Activated T-cell treated with anti-CD3 and anti-CD28 coated beads, Interleukin-2, amount 50 U/mL, for 24 hours (primary cell): ENCODE results near the gene IFIT1.
"Not testable (repeated sequence)": the region's sequence is repeated elsewhere in the genome, so short reads cannot be mapped to it uniquely, and the experiment has no call there.

Experiments used
- DNase-seq: peaks from one replicate; pipeline ENCODE4 v3.0.0-alpha.2; 2020
- H3K27ac Mint-ChIP-seq: 2 replicates; pipeline ENCODE4 v1.8.0; 2020; ENCODE audit warnings: mild to moderate bottlenecking, mixed read lengths
- H3K27me3 Mint-ChIP-seq: 2 replicates; pipeline ENCODE4 v1.8.0; 2020; ENCODE audit warnings: mixed read lengths
- H3K36me3 Mint-ChIP-seq: 2 replicates; pipeline ENCODE4 v1.8.0; 2020; ENCODE audit warnings: low read depth, mixed read lengths
- H3K4me1 Mint-ChIP-seq: 2 replicates; pipeline ENCODE4 v1.8.0; 2020; ENCODE audit warnings: low read depth, mixed read lengths
- H3K4me3 Mint-ChIP-seq: 2 replicates; pipeline ENCODE4 v1.8.0; 2020; ENCODE audit warnings: mild to moderate bottlenecking, moderate library complexity, mixed read lengths
- H3K9me3 Mint-ChIP-seq: 2 replicates; pipeline ENCODE4 v1.8.0; 2020; ENCODE audit warnings: mixed read lengths

Gene IFIT1

GRCh38 chr10:89425000-89425399 is 32.6 kb downstream of the IFIT1 start:
- H3K27ac Mint-ChIP-seq, result no peak overlapping the region
- DNase-seq, result no peak
- no peak overlapping the region for H3K4me3 Mint-ChIP-seq
- peaks cover 6% of the 10 kb centered on the region for H3K4me1 Mint-ChIP-seq
- peaks cover 15% of the 10 kb centered on the region for H3K36me3 Mint-ChIP-seq
- H3K9me3 Mint-ChIP-seq, result no peaks in the 10 kb centered on the region
- peaks cover 2% of the 10 kb centered on the region for H3K27me3 Mint-ChIP-seq

- Mint-ChIP-seq H3K27ac (no peak overlapping the region), H3K4me3 (no peak overlapping the region), H3K9me3 (no peaks in the 10 kb centered on the region), H3K4me1 (peaks cover under 1% of the 10 kb centered on the region), H3K36me3 (peaks cover 3% of the 10 kb centered on the region), H3K27me3 (peaks cover 3% of the 10 kb centered on the region)
- DNase-seq, result no peak
Observed at GRCh38 chr10:89426230-89426868, 33.9 kb downstream of the IFIT1 start.

GRCh38 chr10:89427629-89428028 is 35.2 kb downstream of the IFIT1 start:
- Mint-ChIP-seq H3K27ac (no peak overlapping the region), H3K4me1 (no peaks in the 10 kb centered on the region), H3K27me3 (peaks cover 3% of the 10 kb centered on the region), H3K4me3 (no peak overlapping the region), H3K36me3 (no peaks in the 10 kb centered on the region), H3K9me3 (no peaks in the 10 kb centered on the region)
- DNase-seq, result no peak

DNA sequence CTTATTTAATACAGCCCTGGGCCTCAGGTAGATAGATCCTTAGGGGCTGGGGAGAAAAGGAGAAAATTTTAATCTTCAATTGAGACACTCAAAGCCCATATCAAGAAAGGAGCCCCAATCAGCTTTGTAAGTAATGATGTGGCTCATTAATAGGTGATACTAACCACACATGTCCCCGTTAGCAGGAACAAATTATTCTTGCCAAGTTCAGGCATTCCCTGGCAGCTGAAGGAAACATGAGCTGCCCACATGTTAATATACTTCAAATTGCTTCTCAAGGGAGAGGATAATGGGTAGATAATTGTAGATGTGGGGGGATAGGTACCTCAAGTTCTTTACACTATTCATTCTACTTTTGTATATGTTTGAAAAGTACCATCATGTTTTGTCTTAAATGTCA is 36.5 kb downstream of the IFIT1 start:
- H3K27me3 Mint-ChIP-seq, result peaks cover 3% of the 10 kb centered on the region
- no peaks in the 10 kb centered on the region for H3K4me1 Mint-ChIP-seq
- no peak overlapping the region for H3K4me3 Mint-ChIP-seq
- no peak for DNase-seq
- no peaks in the 10 kb centered on the region for H3K9me3 Mint-ChIP-seq
- no peaks in the 10 kb centered on the region for H3K36me3 Mint-ChIP-seq
- no peak overlapping the region for H3K27ac Mint-ChIP-seq

DNA sequence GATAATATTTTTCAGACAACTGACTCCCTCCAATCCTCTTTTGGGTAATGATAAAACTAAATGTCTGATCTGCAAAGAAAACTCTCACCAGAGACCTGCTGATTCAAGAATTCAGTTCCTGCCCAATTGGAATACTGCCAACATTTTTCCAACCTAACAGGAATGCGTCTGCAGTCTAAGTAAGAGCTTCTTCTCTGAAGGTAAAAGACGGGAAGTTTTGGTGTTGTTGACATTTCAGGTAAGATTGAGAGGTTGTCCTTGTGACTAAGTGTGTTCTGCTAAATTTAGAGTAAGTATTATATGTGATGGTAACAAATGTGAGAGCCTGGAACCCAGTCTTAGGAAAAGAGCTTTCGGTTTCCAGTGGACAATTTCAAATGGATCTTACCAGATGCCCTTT is 39.6 kb downstream of the IFIT1 start:
- no peak for DNase-seq
- Mint-ChIP-seq H3K9me3 (no peaks in the 10 kb centered on the region), H3K4me3 (no peak overlapping the region), H3K27me3 (peaks cover 17% of the 10 kb centered on the region), H3K4me1 (no peaks in the 10 kb centered on the region), H3K27ac (no peak overlapping the region), H3K36me3 (no peaks in the 10 kb centered on the region)

DNA sequence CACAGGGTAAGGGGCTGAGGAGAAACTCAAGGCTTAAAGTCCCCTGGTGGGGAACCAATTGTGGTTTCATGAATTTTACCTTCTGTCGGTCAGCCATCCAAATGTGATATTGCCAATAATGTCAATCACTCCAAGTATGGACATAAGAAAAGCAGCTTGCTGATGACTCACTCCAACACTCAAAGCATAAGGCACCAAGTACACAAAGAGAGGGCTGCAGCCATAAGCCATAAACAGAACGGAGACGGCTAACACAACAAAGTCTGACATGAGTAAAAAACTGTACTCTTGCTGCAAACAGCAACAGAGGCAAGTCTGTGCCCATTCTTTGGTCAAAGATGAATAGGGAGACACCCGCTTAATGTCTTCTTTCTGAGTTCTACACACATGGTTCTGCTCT is 46.1 kb downstream of the IFIT1 start:
- no peaks in the 10 kb centered on the region for H3K4me1 Mint-ChIP-seq
- H3K4me3 Mint-ChIP-seq, result no peak overlapping the region
- no peaks in the 10 kb centered on the region for H3K9me3 Mint-ChIP-seq
- H3K27me3 Mint-ChIP-seq, result peaks cover 31% of the 10 kb centered on the region
- DNase-seq, result no peak
- H3K36me3 Mint-ChIP-seq, result no peaks in the 10 kb centered on the region
- H3K27ac Mint-ChIP-seq, result no peak overlapping the region

DNA sequence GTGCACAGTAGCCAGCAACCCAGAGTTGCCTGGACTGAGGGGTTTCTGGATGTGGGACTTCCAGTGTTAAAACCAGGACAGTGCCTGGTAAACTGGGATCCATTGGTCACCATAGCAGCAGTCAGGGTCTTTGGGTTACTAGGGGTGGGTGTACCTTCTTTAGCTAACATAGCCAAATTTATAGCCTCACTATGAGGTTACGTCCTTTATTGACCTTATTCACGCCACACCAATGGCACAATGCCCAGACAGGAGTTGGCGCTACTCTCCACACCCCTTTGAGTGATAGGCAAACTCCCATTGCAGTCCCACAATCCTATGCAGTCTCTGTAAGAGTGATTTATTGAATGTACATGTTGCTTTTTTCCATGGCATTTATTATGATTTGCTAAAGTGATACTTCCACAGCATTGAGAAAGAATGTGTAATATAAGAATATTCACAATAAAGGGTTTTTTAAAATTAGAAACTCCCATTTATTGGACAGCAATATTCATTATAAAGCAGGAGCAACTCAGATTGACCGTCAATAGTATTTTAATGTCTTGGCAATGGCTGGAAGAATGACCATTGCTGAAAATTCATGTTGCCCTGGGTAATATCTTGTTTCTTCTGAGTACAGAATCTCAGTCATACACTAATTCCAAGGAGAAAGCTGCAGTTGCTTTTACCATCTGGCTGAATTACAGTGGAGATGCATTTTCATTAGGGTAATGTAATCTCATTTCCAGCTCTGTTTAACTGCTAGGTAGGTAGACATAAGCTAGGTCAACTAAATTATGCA is 48.0 kb downstream of the IFIT1 start:
- no peaks in the 10 kb centered on the region for H3K9me3 Mint-ChIP-seq
- peaks cover 30% of the 10 kb centered on the region for H3K27me3 Mint-ChIP-seq
- H3K4me1 Mint-ChIP-seq, result no peaks in the 10 kb centered on the region
- no peak overlapping the region for H3K27ac Mint-ChIP-seq
- H3K36me3 Mint-ChIP-seq, result no peaks in the 10 kb centered on the region
- no peak overlapping the region for H3K4me3 Mint-ChIP-seq
- no peak for DNase-seq

- Mint-ChIP-seq H3K4me3 (no peak overlapping the region), H3K9me3 (no peaks in the 10 kb centered on the region), H3K27me3 (peaks cover 23% of the 10 kb centered on the region), H3K36me3 (no peaks in the 10 kb centered on the region), H3K27ac (no peak overlapping the region), H3K4me1 (no peaks in the 10 kb centered on the region)
- DNase-seq, result no peak
Observed at GRCh38 chr10:89442289-89442688, 49.9 kb downstream of the IFIT1 start.

DNA sequence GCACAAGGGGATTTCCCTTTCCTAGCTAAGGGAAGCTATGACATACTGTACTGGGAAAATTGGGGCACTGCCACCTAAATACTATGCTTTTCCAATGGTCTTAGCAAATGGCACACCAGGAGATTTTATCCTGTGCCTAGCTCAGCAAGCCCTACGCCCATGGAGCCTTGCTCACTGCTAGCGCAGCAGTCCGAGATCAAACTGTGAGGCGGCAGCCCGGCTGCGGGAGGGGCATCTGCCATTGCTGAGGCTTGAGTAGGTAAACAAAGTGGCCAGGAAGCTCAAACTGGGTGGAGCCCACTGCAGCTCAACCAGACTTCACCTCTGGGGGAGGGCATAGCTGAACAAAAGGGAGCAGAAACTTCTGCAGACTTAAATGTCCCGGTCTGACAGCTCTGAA is 52.4 kb downstream of the IFIT1 start:
- not testable (repeated sequence) for H3K9me3 Mint-ChIP-seq, H3K27ac Mint-ChIP-seq, DNase-seq, H3K4me3 Mint-ChIP-seq, H3K4me1 Mint-ChIP-seq, H3K36me3 Mint-ChIP-seq
- H3K27me3 Mint-ChIP-seq, result peaks cover 12% of the 10 kb centered on the region

DNA sequence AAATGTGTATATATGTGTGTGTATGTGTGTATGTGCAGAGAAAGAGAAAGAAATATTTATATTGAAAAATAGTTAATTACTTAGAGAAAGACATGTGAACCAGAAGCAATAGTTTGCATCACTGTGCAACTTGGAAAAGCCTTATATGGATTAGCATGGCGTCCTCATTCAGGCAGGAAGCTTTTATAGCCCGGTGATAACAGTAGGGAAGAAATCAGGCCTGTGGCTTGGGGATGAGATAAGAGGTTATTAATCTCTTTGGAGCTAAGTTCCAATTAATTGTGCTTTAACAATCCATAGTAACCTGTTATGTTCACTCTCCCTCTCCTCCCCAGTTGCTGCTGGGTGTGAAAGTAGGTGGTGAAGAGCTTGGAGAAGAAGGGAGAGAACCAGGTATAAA is 58.5 kb downstream of the IFIT1 start:
- DNase-seq, result no peak
- H3K27me3 Mint-ChIP-seq, result peaks cover 6% of the 10 kb centered on the region
- peaks cover 4% of the 10 kb centered on the region for H3K4me1 Mint-ChIP-seq
- H3K36me3 Mint-ChIP-seq, result no peaks in the 10 kb centered on the region
- H3K9me3 Mint-ChIP-seq, result no peaks in the 10 kb centered on the region
- no peak overlapping the region for H3K27ac Mint-ChIP-seq
- H3K4me3 Mint-ChIP-seq, result no peak overlapping the region

- DNase-seq, result no peak
- Mint-ChIP-seq H3K4me3 (no peak overlapping the region), H3K27ac (no peak overlapping the region), H3K4me1 (peaks cover 4% of the 10 kb centered on the region), H3K9me3 (no peaks in the 10 kb centered on the region), H3K27me3 (peaks cover 10% of the 10 kb centered on the region), H3K36me3 (no peaks in the 10 kb centered on the region)
Observed at GRCh38 chr10:89452193-89452592, 59.8 kb downstream of the IFIT1 start.

- Mint-ChIP-seq H3K27me3 (peaks cover 13% of the 10 kb centered on the region), H3K4me3 (no peak overlapping the region), H3K9me3 (no peaks in the 10 kb centered on the region), H3K36me3 (no peaks in the 10 kb centered on the region), H3K4me1 (peaks cover 4% of the 10 kb centered on the region), H3K27ac (no peak overlapping the region)
- DNase-seq, result no peak
Observed at GRCh38 chr10:89454561-89455347, 62.3 kb downstream of the IFIT1 start.
